ENCODE results near the gene OGDH.

GRCh38 chr7:44757739-44758138 lies 151.3 kb downstream of the OGDH start:
- TF ChIP-seq CTCF (IDR thresholded peaks at IDR 0.05) (no peak), POLR2A (IDR thresholded peaks at IDR 0.05) (no peak)

Measured in testis (tissue), 2 donors.